Spleen (tissue), 7 donors: ENCODE data around the gene C6orf136.

Experiments used
- CTCF ChIP-seq, 11 experiments: fragments of 200-600 bp in 7 of 11; fragments of 450-650 bp in 4 of 11; sonication (generic) in 4 of 11; IDR thresholded peaks in 8 of 11; conservative IDR thresholded peaks in 3 of 11; 1 replicate in 7 of 11; 2 replicates in 4 of 11; pipeline versions ENCODE4 v1.4.0 to v1.8.0; 2016 to 2021; ENCODE audit warnings: antibody characterized with exemption in 11 of 11, inconsistent platforms in 4 of 11, mild to moderate bottlenecking in 1 of 11
- POLR2AphosphoS5 ChIP-seq, 3 donors: sonication (generic); formaldehyde crosslinking; IDR thresholded peaks; one replicate each; pipeline ENCODE4 v1.5.1; 2017; ENCODE audit warnings: antibody characterized with exemption in 3 of 3
- donor health status: DM: no; HTN: no; CAD: no; lungs with moderate emphysema.
- donor health status: DM: no; HTN: no; CAD: no.
- donor health status: DM: no; HTN: no; CAD: no.

DNA sequence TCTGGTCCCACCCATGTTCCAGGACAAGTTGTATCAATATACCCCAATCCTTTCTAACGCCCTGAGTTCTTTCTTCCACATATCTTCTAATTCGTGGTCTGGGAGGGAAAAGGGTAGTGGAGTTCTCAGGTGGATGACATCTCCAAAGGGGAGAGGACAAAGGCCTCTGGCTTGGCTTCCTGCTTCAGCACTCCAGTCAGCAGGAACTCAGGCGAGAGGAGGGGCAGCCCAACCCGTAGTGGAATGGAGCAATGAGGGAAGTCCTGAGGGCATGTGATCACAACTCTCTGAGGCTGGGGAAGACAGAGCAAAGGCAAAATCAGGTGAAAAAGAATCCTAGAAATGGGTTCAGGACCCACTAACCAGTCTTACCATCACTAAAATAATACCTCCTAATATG, 53.4 kb downstream of the C6orf136 start:
- TF ChIP-seq CTCF (IDR thresholded peaks at IDR 0.05 in 8 of 11, conservative IDR thresholded peaks at IDR 0.05 in 3 of 11) (no peak), POLR2AphosphoS5 (IDR thresholded peaks at IDR 0.05) (no peak)
